HG02763 (cell line): ENCODE measurements around the gene SC5D.

Experiments used
- ATAC-seq: cut with Tn5 transposase; IDR thresholded peaks from one replicate; pipeline ENCODE4 v1.9.1; 2021; ENCODE audit warnings: mild to moderate bottlenecking, moderate library complexity; ENCODE audit not compliant: unreplicated experiment

The SC5D gene

GRCh38 chr11:121328176-121328966, 35.8 kb downstream of the SC5D start:
- ATAC-seq, result no peak

GRCh38 chr11:121328967-121329679, 36.6 kb downstream of the SC5D start:
- no peak for ATAC-seq

DNA sequence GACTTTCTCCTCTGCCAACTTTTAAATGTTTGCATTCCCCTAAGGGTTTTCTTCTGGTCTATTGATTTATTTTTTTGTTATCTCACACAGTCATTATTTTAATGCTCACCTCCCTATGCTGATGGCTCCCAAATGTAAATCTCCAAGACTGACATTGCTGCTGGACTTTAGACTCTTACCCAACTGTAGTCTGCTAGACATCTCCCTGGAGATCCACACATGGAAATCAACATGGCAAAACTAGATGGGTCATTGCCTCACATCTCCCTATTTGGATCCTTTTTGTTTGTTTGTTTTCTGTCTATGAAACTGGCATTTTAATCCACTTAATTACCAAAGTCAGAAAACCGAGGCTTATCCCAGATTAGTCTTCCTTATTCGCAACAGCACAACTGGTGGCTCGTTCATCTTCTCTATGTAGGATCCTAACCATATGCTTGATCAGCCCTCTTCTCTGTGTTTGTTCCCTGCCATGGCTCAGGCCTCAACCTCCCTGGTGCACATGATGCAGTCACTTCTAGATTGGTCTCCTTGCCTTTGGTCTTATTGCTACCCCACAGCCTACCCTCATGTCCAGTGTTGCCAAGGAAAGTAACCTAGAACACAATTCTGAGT, 37.3 kb downstream of the SC5D start:
- no peak for ATAC-seq

DNA sequence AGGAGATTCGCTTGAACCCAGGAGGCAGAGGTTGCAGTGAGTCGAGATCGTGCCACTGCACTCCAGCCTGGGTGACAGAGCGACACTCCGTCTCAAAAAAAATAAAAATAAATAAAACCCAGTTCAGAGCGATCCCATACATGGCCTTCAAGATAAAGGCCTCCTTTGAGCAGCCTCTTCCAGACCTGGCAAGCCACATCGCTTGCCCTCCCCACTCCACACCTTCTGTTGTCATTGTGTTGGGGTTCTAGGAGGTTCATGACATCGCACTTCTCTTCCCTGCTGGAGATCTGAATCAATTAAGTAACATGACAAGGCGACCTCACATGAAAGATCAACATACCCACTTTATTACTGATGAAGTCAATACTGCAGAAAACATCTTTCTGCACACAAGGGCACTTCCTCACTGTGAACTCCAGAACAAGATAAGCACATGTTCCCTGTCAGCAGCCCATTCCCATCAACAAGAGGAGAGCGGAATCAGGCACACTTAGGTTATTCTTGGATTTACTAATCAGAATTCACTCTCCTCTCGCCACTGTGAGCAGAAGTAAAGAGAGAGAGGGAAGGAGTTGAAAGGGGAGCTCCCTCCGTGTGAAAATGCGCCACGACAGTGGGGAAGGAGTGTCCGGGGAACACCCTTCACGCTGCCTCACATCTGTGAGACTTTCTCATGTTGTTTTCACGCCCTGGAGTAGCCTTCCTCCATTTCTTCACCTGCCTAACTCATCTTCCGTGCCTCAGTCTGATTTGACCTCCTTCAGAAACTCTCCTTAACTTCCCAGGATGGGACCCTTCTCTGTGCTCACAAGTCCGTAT, 38.3 kb downstream of the SC5D start:
- no peak for ATAC-seq

DNA sequence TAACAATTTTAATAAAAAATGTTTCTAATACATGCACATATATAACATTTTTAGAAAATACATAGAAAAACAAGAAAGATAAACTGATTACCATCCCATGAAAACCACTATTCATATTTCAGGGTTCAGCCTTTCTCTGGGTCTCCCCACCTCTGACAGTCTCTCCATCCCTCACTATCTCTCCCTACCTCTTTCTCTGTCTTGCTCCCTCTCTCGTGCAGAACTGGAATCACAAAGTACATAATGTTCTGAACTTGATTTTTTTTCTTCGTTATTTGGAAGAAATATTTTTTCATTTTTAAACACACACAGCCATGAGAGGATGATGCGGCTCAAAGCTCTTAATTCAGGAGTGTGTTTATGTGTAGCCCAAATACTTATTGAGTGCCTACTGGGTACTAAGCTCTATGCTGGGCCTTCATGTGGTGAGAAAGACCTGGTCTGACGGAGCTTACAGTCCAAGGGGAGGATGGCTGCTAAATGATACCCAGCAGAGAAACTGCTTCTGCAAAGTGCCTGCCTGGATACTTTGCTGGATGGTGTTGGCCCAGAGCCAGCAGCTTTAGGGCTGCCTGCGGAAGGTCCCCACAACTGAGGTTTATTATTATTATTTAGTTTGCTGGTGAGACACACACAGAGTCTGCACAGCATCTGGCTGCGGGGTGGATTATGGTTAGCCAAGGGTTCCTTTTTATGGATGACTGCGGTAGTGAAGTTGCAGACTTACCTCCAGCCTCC, 42.6 kb downstream of the SC5D start:
- ATAC-seq, result no peak

DNA sequence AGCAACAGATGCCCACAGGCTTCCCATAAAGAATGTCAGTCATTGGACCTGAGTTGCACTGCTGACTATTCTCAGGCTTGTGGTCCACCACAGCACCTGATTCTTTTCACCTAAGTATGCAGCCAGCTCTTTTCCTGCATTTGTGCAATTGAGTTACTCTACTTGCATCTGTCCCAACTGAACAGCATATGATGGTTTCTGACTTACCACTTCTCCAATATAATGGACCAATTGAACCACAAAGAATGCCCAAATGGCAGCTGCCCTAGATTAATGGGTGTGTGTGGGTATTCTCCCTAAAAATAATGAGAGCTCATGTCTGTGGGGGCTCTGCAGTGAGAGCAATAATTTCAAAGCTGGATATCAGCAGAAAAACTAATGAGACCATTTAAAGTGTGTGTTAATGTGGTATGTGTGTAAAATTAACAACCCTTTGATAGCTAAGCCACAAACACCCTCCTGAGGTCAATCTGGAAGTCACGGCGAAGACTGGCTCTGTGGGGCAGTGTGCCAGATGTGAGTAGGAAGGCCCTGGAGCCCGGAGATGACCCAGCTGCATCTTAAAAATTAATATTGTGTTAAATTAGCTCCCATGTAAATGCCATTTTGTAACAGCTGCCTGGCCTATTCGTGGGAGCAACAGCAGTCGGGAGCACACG, 43.8 kb downstream of the SC5D start:
- ATAC-seq, result peak; percentile 6

DNA sequence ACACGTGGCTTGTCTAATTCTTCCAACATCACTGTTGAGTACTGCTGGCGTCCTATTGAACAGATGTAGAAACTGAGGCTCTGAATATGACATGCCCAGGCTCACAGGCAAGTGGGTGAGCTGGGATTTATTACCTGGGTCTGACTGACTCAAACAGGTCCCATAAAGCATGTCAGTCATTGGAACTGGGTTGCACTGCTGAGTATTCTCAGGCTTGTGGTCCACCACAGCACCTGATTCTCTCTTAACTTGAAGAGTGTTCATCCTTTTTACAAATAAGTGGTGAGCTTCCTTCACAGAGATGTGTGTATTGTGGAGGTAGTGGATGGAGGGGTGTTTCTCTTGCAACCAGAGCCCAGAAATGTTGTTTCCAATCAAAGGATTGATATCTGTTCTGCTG, 44.5 kb downstream of the SC5D start:
- peak; percentile 43 for ATAC-seq

GRCh38 chr11:121337740-121338272, 45.2 kb downstream of the SC5D start:
- ATAC-seq, result no peak

- no peak for ATAC-seq
Observed at GRCh38 chr11:121338536-121338935, 46.0 kb downstream of the SC5D start.

- no peak for ATAC-seq
Observed at GRCh38 chr11:121340032-121340580, 47.5 kb downstream of the SC5D start.

- no peak for ATAC-seq
Observed at GRCh38 chr11:121341609-121342008, 49.0 kb downstream of the SC5D start.

DNA sequence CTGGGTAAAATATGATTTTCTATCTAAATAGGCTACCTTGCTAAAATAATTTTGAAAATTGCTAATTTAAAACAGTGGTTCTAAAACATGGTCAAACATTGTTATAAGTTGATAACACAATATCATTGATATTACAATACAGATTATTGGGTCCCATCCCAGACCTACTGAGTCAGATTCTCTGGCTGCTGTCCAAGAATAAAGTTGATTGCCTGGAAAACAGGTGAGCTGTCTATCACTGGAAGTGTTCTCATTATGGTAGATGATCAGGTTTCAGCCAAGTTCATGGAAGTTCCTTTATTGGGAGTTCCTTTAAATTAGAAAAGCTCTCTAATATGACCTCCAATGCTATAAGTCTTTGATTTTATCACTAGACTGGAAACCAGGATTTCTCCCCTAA, 52.3 kb downstream of the SC5D start:
- ATAC-seq, result no peak

- ATAC-seq, result no peak
Observed at GRCh38 chr11:121347094-121347493, 54.5 kb downstream of the SC5D start.

DNA sequence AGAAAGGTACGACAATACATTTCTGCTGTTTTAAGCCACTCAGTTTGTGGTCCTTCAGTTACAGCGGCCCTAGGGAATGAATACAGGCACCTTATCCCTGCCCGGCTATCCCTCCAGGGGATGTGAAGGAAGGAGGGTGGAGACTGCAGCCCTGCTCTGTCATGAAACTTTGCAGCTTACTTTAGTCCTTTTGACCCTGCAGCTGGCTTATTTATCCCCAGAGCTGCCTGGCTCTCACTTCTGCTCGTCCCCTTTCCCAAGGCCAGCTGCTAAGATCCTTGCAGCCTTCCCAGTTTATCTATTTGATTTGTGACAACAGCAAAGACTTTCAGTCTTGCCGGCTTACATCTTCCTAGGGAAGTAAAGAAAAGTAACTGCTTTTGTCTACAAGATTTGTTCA, 55.2 kb downstream of the SC5D start:
- no peak for ATAC-seq

- no peak for ATAC-seq
Observed at GRCh38 chr11:121348220-121348875, 55.8 kb downstream of the SC5D start.

GRCh38 chr11:121349790-121350189, 57.2 kb downstream of the SC5D start:
- ATAC-seq, result no peak

- no peak for ATAC-seq
Observed at GRCh38 chr11:121350314-121351082, 57.9 kb downstream of the SC5D start.

- no peak for ATAC-seq
Observed at GRCh38 chr11:121351083-121351630, 58.6 kb downstream of the SC5D start.
